H9 (cell line): Measurements from ENCODE around the gene RANBP6. TPM values are rescaled to one million over a fixed set of nuclear protein-coding genes. Genes with fewer than 3 reads are reported as not detected.

ENCODE experiments used
- DNase-seq: peaks from one replicate; pipeline ENCODE4 v3.0.0-alpha.2; 2017
- H2AFZ ChIP-seq: one replicate; pipeline ENCODE4 v1.6.1; 2013; ENCODE audit warnings: mild to moderate bottlenecking, low read length, control low read depth, moderate library complexity
- H2AK5ac ChIP-seq: 2 replicates; pipeline ENCODE4 v1.6.1; 2013; ENCODE audit warnings: low read length, control low read depth, mixed read lengths; ENCODE audit not compliant: insufficient read length
- H2BK120ac ChIP-seq: one replicate; pipeline ENCODE4 v1.6.1; 2013; ENCODE audit warnings: low read depth, mild to moderate bottlenecking, low read length, control low read depth, inconsistent platforms; ENCODE audit not compliant: poor library complexity, severe bottlenecking
- H2BK12ac ChIP-seq: 2 replicates; pipeline ENCODE4 v1.6.1; 2013; ENCODE audit warnings: low read length, control low read depth, mixed read lengths, low read depth; ENCODE audit not compliant: insufficient read length
- H2BK15ac ChIP-seq: 2 replicates; pipeline ENCODE4 v1.6.1; 2013; ENCODE audit warnings: low read depth, low read length, control low read depth
- H2BK20ac ChIP-seq: one replicate; pipeline ENCODE4 v1.6.1; 2013; ENCODE audit warnings: low read depth, mild to moderate bottlenecking, low read length, control low read depth, inconsistent platforms; ENCODE audit not compliant: poor library complexity, severe bottlenecking
- H2BK5ac ChIP-seq: 2 replicates; pipeline ENCODE4 v1.6.1; 2013; ENCODE audit warnings: low read length, control low read depth, mixed read lengths; ENCODE audit not compliant: insufficient read length
- H3K14ac ChIP-seq: 2 replicates; pipeline ENCODE4 v1.6.1; 2013; ENCODE audit warnings: low read length, control low read depth; ENCODE audit not compliant: insufficient read depth
- H3K18ac ChIP-seq: 2 replicates; pipeline ENCODE4 v1.6.1; 2013; ENCODE audit warnings: low read depth, mild to moderate bottlenecking, mixed read lengths, low read length, control low read depth; ENCODE audit not compliant: insufficient read length
- H3K23ac ChIP-seq: 2 replicates; pipeline ENCODE4 v1.6.1; 2013; ENCODE audit warnings: low read length, control low read depth, mixed read lengths, low read depth; ENCODE audit not compliant: insufficient read length
- H3K23me2 ChIP-seq: 2 replicates; pipeline ENCODE4 v1.6.1; 2013; ENCODE audit warnings: low read depth, mild to moderate bottlenecking, mixed read lengths, low read length, control low read depth; ENCODE audit not compliant: insufficient read length, poor library complexity, severe bottlenecking
- H3K27ac ChIP-seq: 2 replicates; pipeline ENCODE4 v1.5.1; 2013; ENCODE audit warnings: low read length, control low read depth, mixed read lengths, low read depth; ENCODE audit not compliant: insufficient read length
- H3K27me3 ChIP-seq: 2 replicates; pipeline ENCODE4 v1.6.1; 2013; ENCODE audit warnings: low read length, control low read depth, inconsistent platforms; ENCODE audit not compliant: insufficient read depth
- H3K4ac ChIP-seq: 2 replicates; pipeline ENCODE4 v1.6.1; 2013; ENCODE audit warnings: low read depth, mild to moderate bottlenecking, control low read depth, inconsistent platforms, low read length, moderate library complexity
- H3K4me1 ChIP-seq: 2 replicates; pipeline ENCODE4 v1.6.1; 2013; ENCODE audit warnings: low read length, control low read depth, inconsistent platforms; ENCODE audit not compliant: insufficient read depth
- H3K4me2 ChIP-seq: 2 replicates; pipeline ENCODE4 v1.6.1; 2013; ENCODE audit warnings: low read length, control low read depth, mixed read lengths; ENCODE audit not compliant: insufficient read length, insufficient read depth
- H3K56ac ChIP-seq: 2 replicates; pipeline ENCODE4 v1.6.1; 2013; ENCODE audit warnings: low read depth, mild to moderate bottlenecking, mixed read lengths, low read length, control low read depth; ENCODE audit not compliant: insufficient read length
- H3K79me1 ChIP-seq: 2 replicates; pipeline ENCODE4 v1.6.1; 2013; ENCODE audit warnings: low read depth, mild to moderate bottlenecking, moderate library complexity, low read length, control low read depth, inconsistent platforms; ENCODE audit not compliant: insufficient read depth, poor library complexity, severe bottlenecking
- H3K79me2 ChIP-seq: 2 replicates; pipeline ENCODE4 v1.6.1; 2013; ENCODE audit warnings: low read length, control low read depth, inconsistent platforms; ENCODE audit not compliant: insufficient read depth
- H3K9ac ChIP-seq: 2 replicates; pipeline ENCODE4 v1.6.1; 2013; ENCODE audit warnings: low read length, control low read depth, mixed read lengths; ENCODE audit not compliant: insufficient read length; ENCODE audit errors: extremely low read depth
- H3K9me3 ChIP-seq: one replicate; pipeline ENCODE4 v1.6.1; 2013; ENCODE audit warnings: low read depth, low read length, inconsistent platforms; ENCODE audit not compliant: control insufficient read depth
- H3T11ph ChIP-seq: one replicate; pipeline ENCODE4 v1.6.1; 2013; ENCODE audit warnings: mild to moderate bottlenecking, low read length, control low read depth, inconsistent platforms
- H4K20me1 ChIP-seq: one replicate; pipeline ENCODE4 v1.6.1; 2013; ENCODE audit not compliant: control insufficient read depth, insufficient read length, insufficient read depth
- H4K5ac ChIP-seq: 2 replicates; pipeline ENCODE4 v1.6.1; 2013; ENCODE audit warnings: low read depth, mild to moderate bottlenecking, mixed read lengths, low read length, control low read depth; ENCODE audit not compliant: insufficient read length
- H4K8ac ChIP-seq: replicated peaks from 2 replicates; pipeline ENCODE4 v1.6.1; 2013; ENCODE audit warnings: low read length, control low read depth, mixed read lengths, low read depth; ENCODE audit not compliant: insufficient read length
- H4K91ac ChIP-seq: 2 replicates; pipeline ENCODE4 v1.6.1; 2013; ENCODE audit warnings: low read depth, mild to moderate bottlenecking, moderate library complexity, mixed read lengths, low read length, control low read depth; ENCODE audit not compliant: insufficient read length
- H3K27ac Mint-ChIP-seq, 3 experiments: 2 replicates in 2 of 3; 3 replicates in 1 of 3; pipeline ENCODE4 v1.8.0; 2020 to 2021; ENCODE audit warnings: mixed read lengths in 3 of 3, mild to moderate bottlenecking in 1 of 3, moderate library complexity in 1 of 3
- H3K27me3 Mint-ChIP-seq: 2 replicates; pipeline ENCODE4 v1.8.0; 2021; ENCODE audit warnings: low read depth, mild to moderate bottlenecking, moderate library complexity, mixed read lengths
- H3K36me3 Mint-ChIP-seq, 3 experiments: 2 replicates in 2 of 3; 3 replicates in 1 of 3; pipeline ENCODE4 v1.8.0; 2020 to 2021; ENCODE audit warnings: low read depth in 3 of 3, mixed read lengths in 3 of 3; ENCODE audit not compliant: insufficient read depth in 1 of 3
- H3K4me1 Mint-ChIP-seq, 2 experiments: 2 replicates each; pipeline ENCODE4 v1.8.0; 2020; ENCODE audit warnings: mixed read lengths in 2 of 2
- H3K4me3 Mint-ChIP-seq, 2 experiments: 2 replicates in 1 of 2; 3 replicates in 1 of 2; pipeline ENCODE4 v1.8.0; 2020 to 2021; ENCODE audit warnings: mild to moderate bottlenecking in 2 of 2, mixed read lengths in 2 of 2, moderate library complexity in 1 of 2
- H3K9me3 Mint-ChIP-seq, 2 experiments: 2 replicates in 1 of 2; 3 replicates in 1 of 2; pipeline ENCODE4 v1.8.0; 2020; ENCODE audit warnings: mild to moderate bottlenecking in 2 of 2, mixed read lengths in 2 of 2, moderate library complexity in 1 of 2
- WGBS: extraction: QIAGEN DNeasy Blood & Tissue Kit; methylation state at CpG from one replicate; pipeline ENCODE4 v1.1.7; 2013; ENCODE audit warnings: missing lambda C conversion rate, low lambda C conversion rate, mixed read lengths; ENCODE audit not compliant: insufficient read length; ENCODE audit errors: extremely low coverage; 5-methylcytosine and 5-hydroxymethylcytosine counted together
- total RNA-seq: library from RNA; stranded (reverse); gene quantifications from 2 replicates; pipeline ENCODE4 v1.2.1, GENCODE V29; 2021
- TF ChIP-seq, protein P1 (sequence below): fragments of 200-600 bp; sonication (generic); conservative IDR thresholded peaks from 3 replicates; pipeline ENCODE4 v1.8.0; 2021; ENCODE audit warnings: antibody characterized with exemption, mild to moderate bottlenecking

The RANBP6 gene
- total RNA-seq, 1 experiment from 2014 or later: 19.1 TPM

DNA sequence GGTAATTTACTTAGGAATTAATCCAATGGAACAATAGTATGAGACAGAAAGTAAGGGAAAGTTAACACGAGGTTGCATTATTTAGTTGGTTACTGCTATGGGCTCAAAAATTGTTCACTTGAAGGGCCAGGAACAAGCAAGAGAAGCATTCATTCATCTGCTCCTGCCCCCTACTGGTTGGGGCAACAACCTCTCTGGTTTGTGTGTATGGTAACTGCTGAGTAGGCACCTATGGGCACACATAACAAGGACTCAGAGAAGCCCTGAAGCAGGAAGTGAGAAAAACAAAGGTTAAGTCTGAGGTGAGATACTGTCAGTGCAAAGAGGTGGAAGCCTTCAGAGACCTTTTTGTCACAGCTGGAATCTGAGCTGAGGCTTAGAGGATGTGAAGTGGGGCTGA is 34.4 kb upstream of the RANBP6 start:
- no peak overlapping the region for H4K5ac ChIP-seq
- WGBS: no CpG with 5 or more reads among the region's 1 CpG
- no peak overlapping the region for H2AFZ ChIP-seq
- H3K4me1 ChIP-seq: peaks cover 2% of the 10 kb centered on the region; the same call in 1 of the 2 replicates
- no peak overlapping the region for H2BK120ac ChIP-seq
- no peak overlapping the region for H2BK15ac ChIP-seq
- H3K4me1 Mint-ChIP-seq: peaks cover 16 to 19% of the 10 kb centered on the region in 2 experiments
- H3K9me3 ChIP-seq: no peaks in the 10 kb centered on the region
- H4K20me1 ChIP-seq: no peaks in the 10 kb centered on the region
- 0 out of 2 replicates have a peak, but pooled peaks cover 1% of the 10 kb centered on the region for H3K27me3 Mint-ChIP-seq
- H3K27me3 ChIP-seq: no peaks in the 10 kb centered on the region
- no peak overlapping the region for H3K4me3 Mint-ChIP-seq
- H2BK20ac ChIP-seq: no peak overlapping the region
- peak; percentile 60 for DNase-seq
- no peaks in the 10 kb centered on the region for H3K23me2 ChIP-seq
- no peak overlapping the region for H3T11ph ChIP-seq
- no peaks in the 10 kb centered on the region for H3K9me3 Mint-ChIP-seq
- H3K4me2 ChIP-seq: no peak overlapping the region
- H3K27ac Mint-ChIP-seq: no peak overlapping the region
- no peak overlapping the region for H3K14ac ChIP-seq
- TF ChIP-seq, protein P1, sequence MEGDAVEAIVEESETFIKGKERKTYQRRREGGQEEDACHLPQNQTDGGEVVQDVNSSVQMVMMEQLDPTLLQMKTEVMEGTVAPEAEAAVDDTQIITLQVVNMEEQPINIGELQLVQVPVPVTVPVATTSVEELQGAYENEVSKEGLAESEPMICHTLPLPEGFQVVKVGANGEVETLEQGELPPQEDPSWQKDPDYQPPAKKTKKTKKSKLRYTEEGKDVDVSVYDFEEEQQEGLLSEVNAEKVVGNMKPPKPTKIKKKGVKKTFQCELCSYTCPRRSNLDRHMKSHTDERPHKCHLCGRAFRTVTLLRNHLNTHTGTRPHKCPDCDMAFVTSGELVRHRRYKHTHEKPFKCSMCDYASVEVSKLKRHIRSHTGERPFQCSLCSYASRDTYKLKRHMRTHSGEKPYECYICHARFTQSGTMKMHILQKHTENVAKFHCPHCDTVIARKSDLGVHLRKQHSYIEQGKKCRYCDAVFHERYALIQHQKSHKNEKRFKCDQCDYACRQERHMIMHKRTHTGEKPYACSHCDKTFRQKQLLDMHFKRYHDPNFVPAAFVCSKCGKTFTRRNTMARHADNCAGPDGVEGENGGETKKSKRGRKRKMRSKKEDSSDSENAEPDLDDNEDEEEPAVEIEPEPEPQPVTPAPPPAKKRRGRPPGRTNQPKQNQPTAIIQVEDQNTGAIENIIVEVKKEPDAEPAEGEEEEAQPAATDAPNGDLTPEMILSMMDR: peak; percentile 66
- H2BK12ac ChIP-seq: no peak overlapping the region
- H3K23ac ChIP-seq: no peak overlapping the region
- H4K91ac ChIP-seq: no peak overlapping the region
- no peaks in the 10 kb centered on the region for H3K79me1 ChIP-seq
- no peak overlapping the region for H3K56ac ChIP-seq
- no peak overlapping the region for H4K8ac ChIP-seq
- H3K36me3 Mint-ChIP-seq: no peaks in the 10 kb centered on the region
- H3K4ac ChIP-seq: no peak overlapping the region
- H3K27ac ChIP-seq: no peak overlapping the region
- H2BK5ac ChIP-seq: no peak overlapping the region
- H3K9ac ChIP-seq: no peak overlapping the region
- H2AK5ac ChIP-seq: no peak overlapping the region
- no peaks in the 10 kb centered on the region for H3K79me2 ChIP-seq
- no peak overlapping the region for H3K18ac ChIP-seq
